MM.1S (cell line): ENCODE measurements around the gene SMIM29.

Source experiments
- DNase-seq: peaks from one replicate; pipeline ENCODE4 v3.0.0-alpha.2; 2015
- H2AFZ ChIP-seq: fragments of 300-600 bp; sonication (generic); 2 replicates; pipeline ENCODE4 v1.6.0; 2016; ENCODE audit warnings: antibody characterized with exemption, low read length
- H3F3A ChIP-seq: fragments of 300-600 bp; sonication (generic); 2 replicates; pipeline ENCODE4 v1.6.1; 2016; ENCODE audit warnings: mild to moderate bottlenecking, antibody characterized with exemption, low read length, moderate library complexity, mixed read lengths; ENCODE audit not compliant: insufficient read depth
- H3K27ac ChIP-seq: fragments of 300-600 bp; sonication (generic); 2 replicates; pipeline ENCODE4 v1.5.1; 2016; ENCODE audit warnings: mild to moderate bottlenecking, low read length
- H3K27me3 ChIP-seq: fragments of 300-600 bp; sonication (generic); replicated peaks from 2 replicates; pipeline ENCODE4 v1.6.0; 2016; ENCODE audit warnings: low read length; ENCODE audit not compliant: insufficient read depth
- H3K36me3 ChIP-seq: fragments of 300-600 bp; sonication (generic); replicated peaks from 2 replicates; pipeline ENCODE4 v1.6.1; 2016; ENCODE audit warnings: mild to moderate bottlenecking, low read length, mixed read lengths; ENCODE audit not compliant: insufficient read depth
- H3K4me1 ChIP-seq: fragments of 300-600 bp; sonication (generic); 2 replicates; pipeline ENCODE4 v1.6.1; 2016; ENCODE audit warnings: low read length, mixed read lengths
- H3K4me2 ChIP-seq: fragments of 300-600 bp; sonication (generic); 2 replicates; pipeline ENCODE4 v1.6.0; 2016; ENCODE audit warnings: low read depth, low read length
- H3K4me3 ChIP-seq: fragments of 300-600 bp; sonication (generic); 2 replicates; pipeline ENCODE4 v1.5.1; 2016; ENCODE audit warnings: low read length, mixed read lengths
- H3K79me2 ChIP-seq: fragments of 300-600 bp; sonication (generic); 2 replicates; pipeline ENCODE4 v1.6.1; 2016; ENCODE audit warnings: mixed run types, low read length, mixed read lengths
- H3K9ac ChIP-seq: fragments of 300-600 bp; sonication (generic); 2 replicates; pipeline ENCODE4 v1.6.1; 2016; ENCODE audit warnings: low read length, mixed read lengths
- H3K9me2 ChIP-seq: fragments of 300-600 bp; sonication (generic); replicated peaks from 2 replicates; pipeline ENCODE4 v1.6.1; 2016; ENCODE audit warnings: mild to moderate bottlenecking, low read length, mixed read lengths; ENCODE audit not compliant: insufficient read depth
- H3K9me3 ChIP-seq: fragments of 300-600 bp; sonication (generic); replicated peaks from 2 replicates; pipeline ENCODE4 v1.6.1; 2016; ENCODE audit warnings: mild to moderate bottlenecking, low read length, mixed read lengths; ENCODE audit not compliant: insufficient read depth
- H4K20me1 ChIP-seq: fragments of 300-600 bp; sonication (generic); 2 replicates; pipeline ENCODE4 v1.6.1; 2016; ENCODE audit warnings: mild to moderate bottlenecking, low read length, moderate library complexity, mixed read lengths; ENCODE audit not compliant: insufficient read depth
- CTCF ChIP-seq: fragments of 300-600 bp; sonication (generic); IDR thresholded peaks from 2 replicates; pipeline ENCODE4 v1.5.1; 2016; ENCODE audit warnings: antibody characterized with exemption, low read length, mixed read lengths
- EZH2 ChIP-seq: fragments of 300-600 bp; sonication (generic); optimal IDR thresholded peaks from 2 replicates; pipeline ENCODE3; 2017; ENCODE audit warnings: low read depth, mild to moderate bottlenecking, antibody characterized with exemption, low read length, mixed read lengths
- EZH2phosphoT487 ChIP-seq: fragments of 300-600 bp; sonication (generic); IDR thresholded peaks from 2 replicates; pipeline ENCODE4 v1.6.1; 2018; ENCODE audit warnings: antibody characterized with exemption, low read length

SMIM29 gene

GRCh38 chr6:34289137-34289536 is 40.3 kb upstream of the SMIM29 start:
- Histone ChIP-seq H3K4me2 (peak overlapping the region; percentile 44), H3K27ac (peak overlapping the region; percentile 57; the same call in 1 of the 2 replicates), H3K9ac (no peak overlapping the region), H3K36me3 (no peaks in the 10 kb centered on the region), H2AFZ (no peak overlapping the region), H3K79me2 (no peaks in the 10 kb centered on the region; the same call in 1 of the 2 replicates), H3K9me3 (no peaks in the 10 kb centered on the region), H4K20me1 (no peaks in the 10 kb centered on the region), H3K9me2 (no peaks in the 10 kb centered on the region), H3K4me1 (peaks cover 17% of the 10 kb centered on the region), H3K27me3 (no peaks in the 10 kb centered on the region), H3K4me3 (no peak overlapping the region; the same call in 1 of the 2 replicates), H3F3A (peaks cover 15% of the 10 kb centered on the region)
- no peak for TF ChIP-seq CTCF
- DNase-seq = no peak

- Histone ChIP-seq H3K27ac (peak overlapping the region; percentile 57; the same call in 1 of the 2 replicates), H3K4me1 (peaks cover 17% of the 10 kb centered on the region), H2AFZ (no peak overlapping the region), H3K4me3 (no peak overlapping the region; the same call in 1 of the 2 replicates), H3K4me2 (peak overlapping the region; percentile 44), H3K79me2 (no peaks in the 10 kb centered on the region; the same call in 1 of the 2 replicates), H4K20me1 (no peaks in the 10 kb centered on the region), H3K27me3 (no peaks in the 10 kb centered on the region), H3K36me3 (no peaks in the 10 kb centered on the region), H3K9ac (no peak overlapping the region), H3K9me3 (no peaks in the 10 kb centered on the region), H3F3A (peaks cover 15% of the 10 kb centered on the region), H3K9me2 (no peaks in the 10 kb centered on the region)
- peak; percentile 53 for DNase-seq
- TF ChIP-seq EZH2phosphoT487 (no peak), CTCF (no peak), EZH2 (no peak)
Observed at GRCh38 chr6:34288581-34288980, 39.8 kb upstream of the SMIM29 start.

DNA sequence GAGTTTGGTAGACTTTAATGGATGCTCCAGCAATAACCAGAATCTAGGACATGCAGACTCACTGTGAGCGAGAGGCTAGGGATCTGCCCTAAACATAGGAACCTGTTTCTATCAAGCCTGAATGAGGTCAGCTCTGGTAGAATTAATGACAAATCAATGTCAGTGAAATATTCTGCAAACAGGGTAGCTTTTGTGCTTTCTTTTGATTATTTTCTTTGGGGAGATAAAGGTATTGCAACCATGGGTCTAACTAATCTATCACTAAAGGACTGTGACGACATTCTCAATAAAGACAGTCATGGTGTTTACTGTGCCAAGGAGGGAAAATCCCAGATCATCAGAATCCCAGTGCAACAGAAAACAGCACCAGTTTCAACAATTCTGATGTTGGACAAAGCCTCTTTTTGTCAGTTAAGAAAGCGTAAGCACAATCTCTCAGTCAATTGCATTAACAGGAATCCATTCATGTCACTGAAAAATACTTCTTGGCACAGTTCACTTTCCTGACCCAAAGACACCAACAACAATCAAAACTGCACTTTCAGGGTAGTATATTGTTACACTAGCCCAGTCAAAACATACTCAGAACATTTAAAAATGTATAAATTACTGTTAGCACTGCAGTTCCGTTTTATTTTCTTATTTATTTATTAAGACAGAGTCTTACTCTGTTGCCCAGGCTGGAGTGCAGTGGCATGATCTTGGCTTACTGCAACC is 36.8 kb upstream of the SMIM29 start:
- H3K27ac ChIP-seq = no peak overlapping the region

More for the DNA sequence above, 36.8 kb upstream of the SMIM29 start:
- DNase-seq = no peak
- Histone ChIP-seq H3K4me3 (no peak overlapping the region), H3K36me3 (no peaks in the 10 kb centered on the region), H3K9me2 (no peaks in the 10 kb centered on the region), H3K79me2 (no peaks in the 10 kb centered on the region; the same call in 1 of the 2 replicates), H3F3A (peaks cover 15% of the 10 kb centered on the region), H2AFZ (no peak overlapping the region), H3K4me2 (no peak overlapping the region), H3K27me3 (no peaks in the 10 kb centered on the region), H4K20me1 (no peaks in the 10 kb centered on the region), H3K4me1 (peaks cover 17% of the 10 kb centered on the region), H3K9me3 (no peaks in the 10 kb centered on the region), H3K9ac (no peak overlapping the region)
- TF ChIP-seq EZH2 (no peak), CTCF (no peak), EZH2phosphoT487 (no peak)
